GM12873 (cell line): Measurements from ENCODE around the gene OR9Q1.

Source experiments
- CTCF ChIP-seq: IDR thresholded peaks from 2 replicates; pipeline ENCODE4 v1.5.1; 2012; ENCODE audit warnings: low read depth, mild to moderate bottlenecking, moderate library complexity, low read length, control low read depth; ENCODE audit not compliant: insufficient read depth; ENCODE audit errors: missing control alignments

OR9Q1 gene

DNA sequence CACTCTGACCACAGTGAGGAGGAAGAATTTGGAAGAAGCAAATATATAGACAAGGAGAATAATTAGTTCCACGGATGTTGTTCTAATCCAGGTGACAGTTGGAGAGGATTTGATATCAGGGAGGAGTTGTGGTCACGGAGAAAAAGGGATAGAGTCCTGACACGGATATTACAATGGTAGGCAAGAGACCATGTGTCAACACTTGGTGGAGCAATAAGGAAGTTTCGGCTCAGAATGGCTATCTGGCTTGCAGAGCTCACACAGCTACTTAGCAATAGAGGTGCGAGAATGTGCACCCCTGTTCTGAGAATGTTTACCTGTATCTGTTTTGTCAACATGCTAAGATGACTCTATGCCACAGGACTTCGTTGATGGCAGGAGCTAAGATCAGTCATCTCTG is 154.8 kb downstream of the OR9Q1 start:
- no peak for TF ChIP-seq CTCF

DNA sequence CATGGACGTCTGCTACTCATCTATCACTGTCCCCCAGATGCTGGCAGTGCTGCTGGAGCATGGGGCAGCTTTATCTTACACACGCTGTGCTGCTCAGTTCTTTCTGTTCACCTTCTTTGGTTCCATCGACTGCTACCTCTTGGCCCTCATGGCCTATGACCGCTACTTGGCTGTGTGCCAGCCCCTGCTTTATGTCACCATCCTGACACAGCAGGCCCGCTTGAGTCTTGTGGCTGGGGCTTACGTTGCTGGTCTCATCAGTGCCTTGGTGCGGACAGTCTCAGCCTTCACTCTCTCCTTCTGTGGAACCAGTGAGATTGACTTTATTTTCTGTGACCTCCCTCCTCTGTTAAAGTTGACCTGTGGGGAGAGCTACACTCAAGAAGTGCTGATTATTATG is 156.0 kb downstream of the OR9Q1 start:
- no peak for TF ChIP-seq CTCF

DNA sequence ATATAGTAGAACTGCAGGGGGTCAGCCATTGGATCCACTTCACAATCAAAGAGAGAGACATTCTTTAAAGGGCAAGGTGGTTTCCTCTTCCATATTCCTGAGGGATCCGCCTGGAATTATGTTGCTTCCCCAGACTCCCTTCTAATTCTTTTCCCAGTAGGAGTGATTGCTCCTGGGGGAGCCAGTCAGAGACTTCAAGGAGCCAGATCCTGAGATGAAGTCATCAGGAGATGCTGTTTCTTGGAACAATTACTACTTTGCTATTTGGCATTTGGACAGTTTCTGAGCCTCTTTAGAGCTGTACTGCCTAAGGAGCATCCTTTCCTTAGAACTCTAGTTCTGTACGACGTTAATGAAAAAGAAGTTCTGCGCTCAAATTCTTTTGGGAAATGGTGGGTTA is 163.3 kb downstream of the OR9Q1 start:
- TF ChIP-seq CTCF = no peak

DNA sequence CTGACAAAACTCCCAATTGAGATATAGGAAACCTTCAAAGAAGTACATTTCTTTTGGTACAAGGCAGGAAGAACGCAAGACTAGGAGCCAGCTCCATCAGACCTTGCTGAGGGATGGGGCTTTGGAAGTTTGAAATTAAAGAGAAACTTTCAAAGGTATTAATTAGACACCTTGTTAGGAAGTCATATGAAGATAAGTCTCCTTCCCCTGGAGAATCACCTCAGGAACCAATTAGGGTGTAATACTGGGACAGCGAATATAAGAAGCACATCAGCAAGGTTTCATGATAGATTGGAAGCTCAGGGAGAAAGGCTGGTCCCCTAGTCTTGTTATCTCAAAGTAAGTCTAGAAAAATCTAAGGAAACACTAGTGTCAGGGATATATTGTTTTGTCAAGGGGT is 165.1 kb downstream of the OR9Q1 start, which contains the start of gene OR9Q2:
OR9Q2 (plus strand) TSS at position 301 of the 400 bp plus-strand sequence. CDS start 1,421 bp downstream, outside the sequence.
- TF ChIP-seq CTCF = no peak

DNA sequence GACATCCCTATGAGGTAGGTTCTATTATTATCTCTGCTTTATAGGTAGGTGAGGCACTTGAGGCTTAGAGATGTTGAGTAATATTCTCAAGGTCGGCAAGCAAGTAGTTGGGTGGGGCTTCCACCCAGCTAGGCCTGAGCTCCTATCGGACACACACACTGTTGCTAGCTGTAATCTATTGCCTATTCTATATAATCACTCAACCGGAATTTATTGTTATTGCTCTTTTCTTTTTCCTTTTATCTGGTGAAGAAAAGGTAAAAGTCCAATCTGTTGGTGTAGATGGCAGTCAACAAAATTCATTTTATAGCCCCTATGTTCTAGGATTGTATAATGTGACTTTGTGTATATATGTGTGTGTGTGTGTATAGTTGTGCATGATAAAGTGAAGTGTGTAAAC is 168.5 kb downstream of the OR9Q1 start:
- no peak for TF ChIP-seq CTCF

GRCh38 chr11:58193391-58193790 is 169.7 kb downstream of the OR9Q1 start:
- TF ChIP-seq CTCF = no peak

- TF ChIP-seq CTCF = no peak
Measured at GRCh38 chr11:58195939-58196338, 172.3 kb downstream of the OR9Q1 start.
